GM12875 (cell line): ENCODE data around the gene EPB41L5.
"Not testable (repeated sequence)": the region's sequence is repeated elsewhere in the genome, so short reads cannot be mapped to it uniquely, and the experiment has no call there.

Source experiments
- H3K4me3 ChIP-seq: one replicate; pipeline ENCODE4 v1.5.1; 2011; ENCODE audit warnings: low read depth, low read length, control low read depth
- CTCF ChIP-seq: IDR thresholded peaks from 2 replicates; pipeline ENCODE4 v1.5.1; 2011; ENCODE audit warnings: low read depth, mild to moderate bottlenecking, control low read depth, inconsistent platforms, low read length, moderate library complexity, borderline replicate concordance; ENCODE audit not compliant: insufficient read depth

Gene EPB41L5

GRCh38 chr2:120180066-120180465 is 167.2 kb downstream of the EPB41L5 start:
- no peak overlapping the region for H3K4me3 ChIP-seq
- TF ChIP-seq CTCF, result no peak

- H3K4me3 ChIP-seq, result no peak overlapping the region
- TF ChIP-seq CTCF, result no peak
Measured at GRCh38 chr2:120182019-120182560, 169.2 kb downstream of the EPB41L5 start.

GRCh38 chr2:120189189-120189588 is 176.3 kb downstream of the EPB41L5 start:
- TF ChIP-seq CTCF, result no peak
- no peak overlapping the region for H3K4me3 ChIP-seq

- no peak for TF ChIP-seq CTCF
- no peak overlapping the region for H3K4me3 ChIP-seq
Measured at GRCh38 chr2:120192280-120192679, 179.4 kb downstream of the EPB41L5 start.

GRCh38 chr2:120195553-120195952 is 182.7 kb downstream of the EPB41L5 start:
- TF ChIP-seq CTCF, result no peak
- H3K4me3 ChIP-seq, result no peak overlapping the region

- not testable (repeated sequence) for H3K4me3 ChIP-seq
Measured at GRCh38 chr2:120199817-120200459, 187.1 kb downstream of the EPB41L5 start.

- TF ChIP-seq CTCF, result no peak
- H3K4me3 ChIP-seq, result no peak overlapping the region
Measured at GRCh38 chr2:120203251-120204021, 190.6 kb downstream of the EPB41L5 start.
